Frontal cortex (tissue), 4 donors: ENCODE data around the gene ACTN2. TPM values are rescaled to one million over a fixed set of nuclear protein-coding genes. Genes with fewer than 3 reads are reported as not detected.

Experiments used
- DNase-seq, 2 donors: peaks; one replicate each; pipeline ENCODE4 v3.0.0; 2012; ENCODE audit warnings: low spot score in 2 of 2
- FAIRE-seq: peaks from 2 replicates; lab custom pipeline; 2012; peaks lifted over from hg19 to GRCh38; lab: Jason Lieb, UNC
- total RNA-seq: library from RNA; depleted of rRNA; stranded (reverse); fragments of >200 nt; gene quantifications from one replicate; pipeline ENCODE4 v1.2.3, GENCODE V29; 2014
- donor health status: control.
- donor health status: control.
- donor health status: control.

ACTN2 gene
- total RNA-seq, 1 donor from 2014 or later = 33.8 TPM

DNA sequence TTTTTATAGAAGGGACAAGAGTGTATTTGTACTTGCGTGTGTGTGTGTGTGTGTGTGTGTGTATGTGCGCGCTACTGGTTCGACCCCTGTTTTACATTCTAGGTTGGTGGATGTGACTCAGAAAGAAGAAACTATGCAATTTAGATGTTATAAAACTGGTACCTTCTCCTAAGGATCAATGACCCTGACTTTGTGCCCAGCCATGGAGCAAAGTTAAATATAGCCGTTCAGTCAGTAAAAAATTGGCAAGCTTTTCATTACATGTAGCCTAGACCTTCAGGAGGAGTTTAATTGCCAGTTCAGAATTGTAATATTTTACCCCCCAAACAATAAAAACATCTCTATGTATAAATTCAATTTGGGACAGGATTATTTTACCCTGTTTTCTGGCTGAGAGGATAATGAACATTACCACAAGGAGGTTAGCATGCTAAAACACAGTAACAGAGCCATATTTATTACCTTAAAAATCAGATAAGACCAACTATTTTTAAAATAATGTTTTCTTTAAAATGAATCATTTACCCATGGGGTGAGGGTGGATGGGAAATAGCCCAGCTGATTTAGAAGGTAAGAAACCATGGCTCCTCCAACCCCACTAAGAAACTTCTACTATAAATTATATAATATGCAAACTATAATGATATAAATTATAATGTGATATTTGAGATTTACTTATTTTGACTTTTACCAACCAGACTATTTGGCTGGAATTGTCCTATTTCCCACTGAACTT is 75.3 kb downstream of the ACTN2 start:
- no peak for DNase-seq
- FAIRE-seq = no peak

- DNase-seq = no peak
- FAIRE-seq = no peak
Measured at GRCh38 chr1:236762410-236762809, 76.1 kb downstream of the ACTN2 start.

GRCh38 chr1:236765831-236766230 is 79.5 kb downstream of the ACTN2 start:
- no peak for FAIRE-seq
- no peak for DNase-seq

- no peak for DNase-seq
- FAIRE-seq = no peak
Measured at GRCh38 chr1:236766506-236766905, 80.2 kb downstream of the ACTN2 start.

DNA sequence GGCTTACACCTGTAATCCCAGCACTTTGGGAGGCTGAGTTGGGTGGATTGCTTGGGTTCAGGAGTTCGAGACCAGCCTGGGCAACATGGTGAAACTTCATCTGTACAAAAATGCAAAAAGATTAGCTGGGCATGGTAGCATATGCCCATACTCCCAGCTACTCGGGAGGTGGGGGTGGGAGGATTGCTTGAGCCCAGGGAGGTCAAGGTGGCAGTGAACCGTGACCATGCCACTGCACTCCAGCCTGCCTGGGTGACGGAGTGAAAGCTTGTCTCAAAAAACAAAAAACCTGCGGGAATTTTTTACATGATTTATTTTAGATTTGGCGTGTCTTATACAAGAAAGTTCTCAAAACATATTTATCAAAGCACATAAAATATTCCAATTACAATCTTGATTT is 81.0 kb downstream of the ACTN2 start:
- DNase-seq (no peak), FAIRE-seq (no peak)

DNA sequence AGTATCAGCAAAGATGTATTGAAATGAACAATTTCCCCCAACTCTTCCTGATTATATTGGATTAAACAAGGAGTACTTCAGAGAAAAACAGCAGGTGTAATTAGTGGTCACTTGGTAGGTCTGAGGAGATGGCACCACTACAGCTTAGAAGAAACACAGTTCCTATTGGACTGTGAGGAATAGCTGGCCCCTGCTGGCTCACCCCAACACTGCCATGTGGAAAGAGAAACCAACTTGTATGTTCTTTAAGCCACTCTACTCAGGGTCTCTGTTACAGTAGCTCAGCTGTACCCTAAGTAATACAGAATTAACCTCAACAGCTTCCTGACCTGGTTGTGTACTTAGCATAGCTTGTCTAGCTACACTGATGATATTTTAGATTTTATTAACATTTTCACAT is 82.3 kb downstream of the ACTN2 start:
- DNase-seq (no peak), FAIRE-seq (no peak)

- FAIRE-seq (no peak), DNase-seq (no peak)
Measured at GRCh38 chr1:236773919-236774318, 87.6 kb downstream of the ACTN2 start.

- DNase-seq = peak in 1 of 2 donors; percentile 16
- FAIRE-seq = no peak
Measured at GRCh38 chr1:236774926-236775325, 88.6 kb downstream of the ACTN2 start.

GRCh38 chr1:236779312-236779711 is 93.0 kb downstream of the ACTN2 start:
- FAIRE-seq (no peak), DNase-seq (no peak)

DNA sequence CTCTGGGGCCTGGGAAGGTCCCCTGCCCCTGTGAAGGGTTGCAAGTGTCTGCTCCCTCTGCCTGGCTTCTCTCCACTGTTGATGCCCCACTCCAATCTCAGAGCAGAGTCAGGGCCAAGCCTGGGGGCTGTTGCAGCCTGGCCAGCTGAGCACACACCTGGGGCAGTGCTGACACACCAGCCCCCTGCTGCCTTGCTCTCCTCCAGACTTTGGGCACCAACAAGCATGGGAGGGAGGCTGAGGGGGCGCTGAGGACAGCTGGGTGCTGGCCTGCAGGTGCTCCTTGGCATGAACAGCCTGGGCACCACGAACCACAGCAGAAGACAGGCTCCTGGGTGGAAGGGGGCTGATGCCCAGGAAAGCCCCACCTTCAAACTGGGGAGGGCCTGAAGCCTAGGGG is 99.2 kb downstream of the ACTN2 start:
- DNase-seq (no peak), FAIRE-seq (no peak)

DNA sequence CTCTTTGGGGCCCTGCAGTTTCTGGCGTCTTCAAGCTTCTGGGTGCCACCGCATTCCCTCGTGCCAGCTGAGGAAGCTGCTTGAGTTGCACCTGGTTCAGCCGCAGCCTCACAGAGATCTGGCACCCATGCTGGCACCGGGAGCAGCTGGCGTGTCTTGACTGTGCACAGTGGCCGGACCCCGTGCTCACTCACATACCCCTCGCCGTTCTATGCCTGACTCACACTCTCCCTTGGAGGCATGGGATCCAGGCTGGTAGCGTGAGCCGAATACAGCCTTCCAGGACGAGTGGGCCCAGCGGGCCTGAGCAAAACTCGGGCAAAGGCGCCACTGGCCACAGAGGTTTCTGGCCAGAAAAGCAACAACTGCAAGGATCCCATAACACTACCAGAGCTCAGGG is 100.2 kb downstream of the ACTN2 start:
- FAIRE-seq (no peak), DNase-seq (no peak)

DNA sequence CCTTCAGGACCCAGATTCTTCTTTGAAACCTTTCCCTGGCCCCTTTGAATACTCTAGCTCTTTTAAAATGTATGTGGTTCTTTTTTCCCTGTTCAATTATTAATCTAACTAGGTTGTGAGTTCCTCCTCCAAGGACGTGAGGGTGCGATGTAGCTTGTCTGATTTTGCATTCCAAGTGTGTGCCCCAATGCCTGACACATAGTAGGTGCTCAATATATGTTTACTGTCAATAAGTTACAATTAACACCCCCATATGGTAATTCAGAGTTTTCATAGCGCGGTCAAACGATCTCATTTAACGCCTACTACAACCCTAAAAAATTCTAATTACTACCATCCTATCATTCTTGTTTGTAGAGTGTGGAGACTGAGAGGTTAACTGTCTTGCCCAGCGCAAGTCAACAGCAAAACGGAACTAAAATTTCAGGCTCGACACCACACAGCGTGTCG is 108.3 kb downstream of the ACTN2 start:
- no peak for DNase-seq
- FAIRE-seq = no peak

DNA sequence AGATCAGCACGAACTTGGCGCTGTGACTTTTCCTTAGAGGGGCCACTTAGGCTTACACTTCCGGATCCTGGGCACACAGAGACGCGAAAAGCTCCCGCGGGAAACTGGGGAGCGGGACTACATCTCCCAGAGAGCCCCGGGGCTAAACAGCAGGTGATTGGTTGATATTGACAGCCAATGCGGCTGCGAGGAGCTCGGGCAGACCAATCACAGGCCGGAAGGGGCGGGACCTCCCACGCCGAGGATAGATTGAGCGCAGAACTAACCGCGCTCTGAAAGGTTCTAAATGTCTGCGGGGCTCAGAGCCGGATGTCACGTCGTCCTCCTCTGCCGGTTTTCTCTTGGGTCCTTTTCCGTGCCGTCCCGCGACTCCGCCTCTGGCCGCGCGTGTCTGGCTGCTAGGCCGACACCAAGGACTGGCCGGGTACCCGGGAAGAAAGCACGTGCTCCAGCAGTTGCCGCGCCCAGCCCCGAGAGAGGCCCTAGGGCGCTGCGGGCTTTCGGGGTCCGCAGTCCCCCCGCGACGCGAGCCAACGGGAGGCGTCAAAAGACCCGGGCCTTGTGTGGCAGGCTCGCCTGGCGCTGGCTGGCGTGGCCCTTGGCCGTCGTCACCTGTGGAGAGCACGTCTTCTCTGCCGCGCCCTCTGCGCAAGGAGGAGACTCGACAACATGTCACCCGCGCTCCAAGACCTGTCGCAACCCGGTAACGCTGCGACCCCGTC is 108.9 kb downstream of the ACTN2 start, which contains the start of gene MTR:
TSS of gene MTR (plus strand) at position 258 of the 722 bp plus-strand sequence. CDS start at position 670, 412 bp downstream.
- DNase-seq (peak; percentile 94 to 97), FAIRE-seq (peak; percentile 94)

DNA sequence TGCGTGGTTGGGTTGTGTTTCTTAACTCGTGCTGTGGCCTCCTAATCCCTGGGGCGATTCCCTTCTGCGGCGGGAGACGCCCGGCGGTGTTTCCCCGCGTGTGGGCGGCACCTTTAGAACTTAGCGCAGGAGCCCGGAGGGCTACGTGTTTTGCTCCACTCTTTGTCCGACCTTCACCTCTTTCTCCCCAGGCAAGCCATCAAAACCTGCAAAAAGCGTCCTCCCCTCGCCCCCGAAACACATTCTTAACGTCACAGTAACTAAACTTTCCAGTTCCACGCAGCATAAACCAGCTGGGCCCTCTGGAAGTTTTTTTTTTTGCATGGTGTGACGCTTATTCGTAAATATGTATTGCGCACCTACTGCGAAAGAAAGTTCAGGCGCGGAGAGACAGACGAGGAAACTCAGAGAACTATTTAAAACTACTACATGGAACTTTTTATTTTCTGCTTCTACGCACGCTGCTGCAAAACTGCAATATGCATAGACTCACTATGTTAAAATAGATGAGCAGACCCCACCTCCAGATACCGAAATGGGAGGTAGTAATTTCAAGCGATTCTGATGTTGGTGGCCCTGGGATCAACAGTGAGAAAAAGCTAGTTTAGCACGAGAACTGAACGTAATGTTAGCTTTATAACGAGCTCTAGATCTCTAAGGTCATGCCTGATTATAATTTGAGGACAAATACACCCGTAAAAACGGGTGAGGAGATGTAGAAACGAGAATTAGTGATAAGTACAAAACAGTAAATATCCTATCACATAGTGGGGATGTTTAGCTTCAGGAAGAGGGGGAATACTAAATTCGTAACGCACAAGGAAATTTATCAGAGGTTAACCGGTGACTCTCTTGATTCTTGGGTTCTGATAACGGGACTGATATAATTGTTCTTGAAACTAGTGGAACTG is 109.7 kb downstream of the ACTN2 start:
- FAIRE-seq = no peak
- DNase-seq = no peak

DNA sequence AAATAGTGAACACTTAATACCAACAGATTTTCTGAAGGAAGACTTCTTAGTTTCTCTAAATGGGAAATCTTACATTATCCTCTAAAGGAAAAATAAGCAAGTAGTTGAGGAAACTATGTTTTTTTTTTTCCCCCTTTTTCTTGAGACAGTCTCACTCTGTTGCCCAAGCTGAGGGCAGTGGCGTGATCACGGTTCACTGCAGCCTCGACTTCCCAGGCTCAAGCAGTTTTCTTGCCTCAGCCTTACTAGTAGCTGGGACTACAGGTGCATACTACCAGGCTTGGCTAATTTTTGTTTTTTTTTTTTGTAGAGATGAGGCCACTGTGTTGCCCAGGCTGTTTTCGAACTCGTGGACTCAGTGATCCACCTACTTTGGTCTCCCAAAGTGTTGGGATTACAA is 112.7 kb downstream of the ACTN2 start:
- DNase-seq = no peak
- no peak for FAIRE-seq

DNA sequence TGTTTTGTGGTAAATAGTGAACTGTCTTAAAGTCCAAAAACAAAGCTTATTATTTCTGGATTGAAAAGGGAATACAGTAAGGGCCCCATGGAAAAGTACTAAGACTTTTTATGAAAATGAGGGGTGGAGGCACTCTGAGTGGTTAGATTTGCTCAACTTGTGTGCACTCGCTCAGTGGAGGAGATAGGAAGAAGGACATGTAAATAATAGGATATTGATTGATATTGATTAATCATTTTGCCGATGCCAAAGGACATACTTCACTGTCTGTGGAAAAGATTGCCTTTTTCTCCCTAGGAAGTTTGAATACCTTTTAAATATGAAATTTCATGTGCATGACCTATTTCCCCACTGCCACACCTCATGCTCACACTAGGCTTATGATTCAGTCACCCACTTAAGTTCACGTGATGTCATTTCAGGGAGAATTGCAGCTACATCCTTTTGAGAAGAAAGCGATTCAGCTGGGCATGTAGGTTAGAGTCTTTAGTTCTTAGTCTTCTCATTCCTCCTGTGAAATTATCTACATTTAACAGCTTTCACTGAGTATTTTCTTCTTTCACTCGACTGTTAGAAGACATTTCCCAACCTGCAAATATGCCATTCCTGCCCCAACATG is 113.8 kb downstream of the ACTN2 start:
- DNase-seq (no peak), FAIRE-seq (no peak)

- DNase-seq = no peak
- no peak for FAIRE-seq
Measured at GRCh38 chr1:236800623-236801022, 114.3 kb downstream of the ACTN2 start.

DNA sequence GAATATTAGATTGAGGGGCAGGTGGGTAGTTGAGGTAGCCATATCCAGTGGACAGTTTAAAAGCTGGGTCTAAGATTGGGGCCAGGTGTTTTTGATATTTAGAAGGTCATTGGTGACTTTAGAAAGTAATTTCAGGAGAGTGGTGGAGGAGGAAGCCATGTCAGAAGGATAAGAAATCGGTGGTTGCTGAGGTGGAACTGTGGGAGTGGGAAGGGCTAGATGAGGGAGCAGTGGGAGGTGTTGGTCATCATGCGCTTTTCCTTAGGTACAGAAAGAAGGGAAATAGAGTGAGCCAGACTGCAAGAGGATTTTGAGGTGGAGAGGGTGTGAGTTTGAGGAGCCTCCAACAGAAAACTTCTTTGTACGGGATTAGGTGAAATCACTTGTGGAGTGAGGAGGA is 116.0 kb downstream of the ACTN2 start:
- no peak for DNase-seq
- FAIRE-seq = no peak

- DNase-seq = no peak
- no peak for FAIRE-seq
Measured at GRCh38 chr1:236806634-236807033, 120.3 kb downstream of the ACTN2 start.

DNA sequence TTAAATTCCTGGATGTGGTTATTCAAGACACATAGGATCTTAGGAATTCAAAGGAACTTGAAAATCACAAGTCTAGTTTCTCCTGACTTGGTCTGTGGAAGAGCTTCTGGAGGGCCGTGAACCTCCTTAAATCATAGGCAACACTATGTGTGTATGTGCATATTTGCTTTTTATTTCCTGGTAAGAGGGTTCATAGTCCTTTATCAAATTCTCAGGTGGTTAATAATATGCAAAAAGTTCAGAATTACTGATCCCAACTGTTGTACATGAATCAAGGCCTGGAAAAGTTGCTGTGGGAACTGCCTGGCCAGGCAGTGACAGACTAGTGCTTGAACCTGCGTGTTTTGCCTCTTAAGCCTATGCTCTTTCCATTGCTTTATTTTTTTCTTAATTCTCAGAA is 121.7 kb downstream of the ACTN2 start:
- FAIRE-seq = no peak

More for the DNA sequence above, 121.7 kb downstream of the ACTN2 start:
- DNase-seq = no peak
